IMR-90 (cell line): ENCODE data around the gene RNF40.

ENCODE experiments used
- BHLHE40 ChIP-seq: fragments of 150-350 bp; IDR thresholded peaks from 2 replicates; pipeline ENCODE4 v1.6.1; 2016; ENCODE audit warnings: mild to moderate bottlenecking, low read depth, low read length
- MAFK ChIP-seq: IDR thresholded peaks from 2 replicates; pipeline ENCODE4 v1.6.1; 2012; ENCODE audit warnings: low read depth, low read length, improper control_type of control experiment
- TF ChIP-seq, protein P1 (sequence below): conservative IDR thresholded peaks from 2 replicates; pipeline ENCODE4 v1.5.1; 2012; ENCODE audit warnings: mild to moderate bottlenecking, low read depth, low read length, improper control_type of control experiment
- TF ChIP-seq, protein P2 (sequence below): fragments of 150-350 bp; IDR thresholded peaks from 2 replicates; pipeline ENCODE4 v1.6.1; 2017; ENCODE audit warnings: mild to moderate bottlenecking, antibody characterized with exemption, low read length, low read depth

DNA sequence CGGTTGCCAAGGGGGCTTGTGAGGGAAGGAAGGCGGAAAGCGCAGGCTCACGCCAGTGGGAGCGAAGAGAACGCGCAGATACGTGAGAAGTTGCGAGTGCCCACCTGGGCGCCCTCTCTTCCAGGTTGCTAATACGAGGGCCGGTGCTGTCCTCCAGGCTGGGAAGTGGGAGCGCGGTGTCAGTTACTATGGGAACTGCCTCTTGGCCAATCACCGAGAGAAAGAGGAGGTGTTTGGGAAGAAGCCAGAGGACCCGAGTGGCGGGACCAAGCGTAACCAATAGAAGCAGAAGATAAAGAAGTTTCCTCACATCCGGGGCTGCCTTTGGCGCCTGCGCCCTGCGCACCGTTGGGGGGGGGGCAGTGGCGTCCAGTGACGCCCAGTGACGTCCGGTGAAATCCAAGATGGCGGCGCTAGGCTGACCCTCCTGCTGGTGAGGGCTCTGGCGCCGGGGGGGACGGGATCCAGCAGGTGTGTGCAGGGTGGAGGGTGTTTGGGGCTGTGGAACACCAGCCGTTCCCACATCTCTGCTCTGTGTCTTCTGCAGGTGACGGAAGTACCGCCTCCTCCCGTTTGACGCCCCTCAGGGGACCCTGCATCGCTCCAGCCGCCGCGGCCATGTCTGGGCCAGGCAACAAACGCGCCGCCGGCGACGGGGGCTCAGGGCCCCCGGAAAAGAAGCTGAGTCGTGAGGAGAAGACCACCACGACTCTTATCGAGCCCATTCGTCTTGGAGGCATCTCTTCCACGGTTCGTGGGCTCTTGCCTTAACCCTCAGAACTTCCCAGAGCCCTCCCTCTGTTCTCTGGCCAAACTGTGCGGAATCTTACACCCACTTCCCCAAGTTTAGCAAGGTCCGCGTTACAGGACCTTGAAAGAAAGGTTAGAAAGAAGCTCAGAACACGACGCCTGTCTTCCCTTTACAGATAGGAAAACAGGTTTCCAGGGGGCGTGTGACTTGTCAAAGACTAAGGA lies at the start of gene RNF40, which contains the start of gene CFAP119:
- TF ChIP-seq, protein P1, sequence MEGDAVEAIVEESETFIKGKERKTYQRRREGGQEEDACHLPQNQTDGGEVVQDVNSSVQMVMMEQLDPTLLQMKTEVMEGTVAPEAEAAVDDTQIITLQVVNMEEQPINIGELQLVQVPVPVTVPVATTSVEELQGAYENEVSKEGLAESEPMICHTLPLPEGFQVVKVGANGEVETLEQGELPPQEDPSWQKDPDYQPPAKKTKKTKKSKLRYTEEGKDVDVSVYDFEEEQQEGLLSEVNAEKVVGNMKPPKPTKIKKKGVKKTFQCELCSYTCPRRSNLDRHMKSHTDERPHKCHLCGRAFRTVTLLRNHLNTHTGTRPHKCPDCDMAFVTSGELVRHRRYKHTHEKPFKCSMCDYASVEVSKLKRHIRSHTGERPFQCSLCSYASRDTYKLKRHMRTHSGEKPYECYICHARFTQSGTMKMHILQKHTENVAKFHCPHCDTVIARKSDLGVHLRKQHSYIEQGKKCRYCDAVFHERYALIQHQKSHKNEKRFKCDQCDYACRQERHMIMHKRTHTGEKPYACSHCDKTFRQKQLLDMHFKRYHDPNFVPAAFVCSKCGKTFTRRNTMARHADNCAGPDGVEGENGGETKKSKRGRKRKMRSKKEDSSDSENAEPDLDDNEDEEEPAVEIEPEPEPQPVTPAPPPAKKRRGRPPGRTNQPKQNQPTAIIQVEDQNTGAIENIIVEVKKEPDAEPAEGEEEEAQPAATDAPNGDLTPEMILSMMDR = no peak
- TF ChIP-seq MAFK (no peak), BHLHE40 (no peak)
- TF ChIP-seq, protein P2, sequence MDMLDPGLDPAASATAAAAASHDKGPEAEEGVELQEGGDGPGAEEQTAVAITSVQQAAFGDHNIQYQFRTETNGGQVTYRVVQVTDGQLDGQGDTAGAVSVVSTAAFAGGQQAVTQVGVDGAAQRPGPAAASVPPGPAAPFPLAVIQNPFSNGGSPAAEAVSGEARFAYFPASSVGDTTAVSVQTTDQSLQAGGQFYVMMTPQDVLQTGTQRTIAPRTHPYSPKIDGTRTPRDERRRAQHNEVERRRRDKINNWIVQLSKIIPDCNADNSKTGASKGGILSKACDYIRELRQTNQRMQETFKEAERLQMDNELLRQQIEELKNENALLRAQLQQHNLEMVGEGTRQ = no peak; the same call in 1 of the 2 replicates
